Stimulated activated CD8-positive, alpha-beta memory T cell treated with anti-CD3 and anti-CD28 coated beads, Interleukin-7, amount 100 ng/mL, for 48 hours (primary cell): Measurements from ENCODE around the gene REG4.
A peak's percentile ranks its signal among the peaks of the same experiment; 100 is the strongest.
"Not testable (repeated sequence)": the region's sequence is repeated elsewhere in the genome, so short reads cannot be mapped to it uniquely, and the experiment has no call there.

Source experiments
- DNase-seq, 2 donors: peaks; one replicate each; pipeline ENCODE4 v3.0.0-alpha.2; 2020; ENCODE audit warnings: low read depth in 1 of 2; ENCODE audit errors: extremely low read depth in 1 of 2

Gene REG4

DNA sequence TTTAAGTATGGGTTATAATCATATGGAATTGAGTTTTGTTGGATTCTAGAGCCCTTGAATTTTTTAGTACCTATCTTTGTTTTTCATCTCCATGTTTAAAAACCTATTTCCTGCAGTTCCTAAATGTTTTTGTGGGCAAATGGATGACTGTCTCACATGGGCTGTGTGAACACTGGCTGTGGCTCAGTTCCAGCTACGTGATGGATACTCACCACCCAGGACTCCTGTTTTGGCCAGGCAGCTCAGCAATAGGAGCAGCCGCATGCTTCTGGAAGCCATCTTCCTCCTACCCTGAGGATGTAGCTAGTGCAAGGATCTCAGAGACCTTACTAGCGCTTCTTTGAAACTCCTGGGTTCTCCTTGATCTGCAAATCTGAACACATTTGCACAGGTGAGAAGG lies 2.8 kb downstream of the REG4 start:
- no peak for DNase-seq

DNA sequence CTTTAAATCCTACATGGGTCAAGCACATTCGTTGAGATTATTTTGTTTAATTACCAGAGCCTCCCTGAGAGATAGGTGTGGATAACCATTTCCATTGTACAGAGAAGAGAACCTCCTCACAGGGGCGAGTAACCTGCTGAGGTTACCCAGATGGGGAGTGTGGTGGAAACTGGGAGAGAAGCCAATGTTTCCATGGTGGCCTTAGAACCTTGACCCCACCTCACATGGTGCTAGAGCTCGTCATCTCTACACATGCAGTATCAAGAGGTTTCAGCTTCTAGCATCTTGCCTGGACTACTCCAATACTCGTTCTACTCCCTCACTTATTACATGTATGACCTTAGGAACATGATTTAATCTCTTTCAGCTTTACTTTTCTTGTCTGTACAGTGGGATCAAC lies 4.8 kb downstream of the REG4 start:
- no peak for DNase-seq

DNA sequence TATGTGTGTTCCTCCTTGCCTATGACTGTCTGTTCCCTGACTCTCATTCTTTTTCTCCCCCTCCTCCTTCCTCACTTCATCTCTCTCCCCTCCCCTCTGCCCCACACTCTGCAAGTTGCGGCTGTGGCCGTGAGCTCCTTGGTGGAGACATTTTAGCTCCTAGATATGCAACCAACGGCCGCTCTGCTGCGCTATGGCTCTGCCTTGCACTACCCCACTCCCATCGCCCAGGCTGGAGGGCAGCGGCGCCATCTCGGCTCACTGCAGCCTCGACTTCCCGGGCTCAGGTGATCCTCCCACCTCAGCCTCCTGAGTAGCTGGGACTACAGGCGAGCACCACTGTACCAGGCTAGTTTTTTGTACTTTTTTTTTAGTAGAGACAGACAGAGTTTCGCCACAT lies 5.5 kb downstream of the REG4 start:
- DNase-seq = no peak

DNA sequence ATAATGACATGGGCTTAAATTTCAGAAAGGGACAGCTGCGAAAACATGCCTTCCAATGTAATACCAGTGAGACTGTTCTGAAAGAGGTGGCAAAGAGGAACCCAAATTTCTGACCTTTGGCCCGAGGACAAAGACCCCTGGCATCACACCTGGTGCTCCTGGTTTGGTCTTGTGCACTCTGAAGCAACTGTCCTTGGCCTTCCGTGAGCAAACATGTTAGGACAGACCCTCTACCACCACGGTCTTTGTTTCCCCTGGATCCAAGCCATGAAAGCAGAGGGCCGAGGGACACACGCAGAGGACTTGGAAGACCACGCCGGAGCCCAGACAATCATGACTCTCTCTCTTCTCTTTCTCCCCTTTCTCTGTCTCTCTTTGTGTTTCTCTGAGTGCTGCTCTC lies 6.0 kb downstream of the REG4 start:
- no peak for DNase-seq

GRCh38 chr1:119799599-119800177 lies 11.6 kb downstream of the REG4 start:
- peak in 1 of 2 donors; percentile 2 for DNase-seq

GRCh38 chr1:119799003-119799402 lies 12.3 kb downstream of the REG4 start:
- DNase-seq = no peak

DNA sequence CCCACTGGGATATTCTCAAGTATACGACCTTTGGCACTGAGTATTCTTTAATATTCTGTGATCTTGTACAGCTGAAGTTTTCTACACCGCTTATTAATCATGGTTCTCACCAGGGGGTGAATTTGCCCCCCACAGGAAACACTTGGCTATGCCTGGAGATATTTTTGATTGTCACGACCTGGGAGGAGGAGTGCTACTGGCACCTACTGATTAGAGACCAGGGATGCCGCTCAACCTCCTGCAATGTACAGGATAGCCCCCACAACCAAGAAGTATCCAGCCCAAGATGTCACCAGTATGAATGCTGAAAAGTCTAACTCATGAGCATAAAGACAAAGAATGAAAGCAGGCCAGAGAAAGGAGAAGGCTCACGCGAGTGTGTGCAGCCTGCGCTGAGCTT lies 13.7 kb downstream of the REG4 start:
- no peak for DNase-seq

GRCh38 chr1:119797162-119797561 lies 14.1 kb downstream of the REG4 start:
- no peak for DNase-seq

DNA sequence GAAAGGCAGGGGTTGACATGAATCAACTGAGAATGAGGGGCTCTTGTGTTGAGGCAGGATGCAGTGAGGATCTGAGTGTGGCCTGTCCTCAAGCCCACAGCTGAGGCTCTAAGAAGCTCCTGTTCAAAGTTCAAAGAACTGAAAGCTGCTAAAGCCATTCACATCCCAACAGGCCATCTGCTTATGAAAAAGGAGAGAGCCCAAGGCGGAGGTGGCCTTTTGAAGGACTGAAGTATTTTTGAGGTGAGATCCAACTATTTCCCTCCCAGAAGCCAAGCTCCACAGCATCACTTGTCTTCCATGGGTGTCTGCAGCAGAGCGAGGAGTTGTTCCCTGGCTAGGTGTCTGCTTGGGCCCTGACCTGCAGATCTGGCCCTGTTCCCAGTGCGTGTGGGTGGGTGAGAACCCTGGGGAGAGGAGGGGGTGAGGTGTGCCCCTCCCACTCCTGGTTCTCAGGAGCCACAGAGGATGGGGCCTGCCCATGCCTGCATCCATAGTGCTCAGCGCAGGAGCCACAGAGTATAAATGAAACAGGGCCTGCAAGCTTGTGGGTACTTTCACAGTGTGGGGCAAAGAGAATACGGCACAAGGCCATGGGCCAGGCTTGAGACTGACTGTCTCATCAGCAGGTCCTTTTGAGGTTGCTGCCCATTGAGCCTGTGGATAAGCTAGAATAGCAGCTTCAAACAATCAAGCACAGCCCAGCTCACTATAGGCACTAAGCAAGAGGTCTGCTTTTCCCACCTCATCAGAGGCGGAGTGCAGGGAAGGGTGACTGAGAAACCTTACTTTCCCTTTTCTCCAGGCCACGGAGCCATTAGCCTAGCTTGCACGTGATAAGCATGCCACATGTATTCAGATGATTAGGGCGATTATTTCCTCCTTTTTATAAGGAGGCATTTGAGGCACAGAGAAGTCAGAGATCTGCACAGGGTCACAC lies 15.7 kb downstream of the REG4 start:
- DNase-seq = no peak

DNA sequence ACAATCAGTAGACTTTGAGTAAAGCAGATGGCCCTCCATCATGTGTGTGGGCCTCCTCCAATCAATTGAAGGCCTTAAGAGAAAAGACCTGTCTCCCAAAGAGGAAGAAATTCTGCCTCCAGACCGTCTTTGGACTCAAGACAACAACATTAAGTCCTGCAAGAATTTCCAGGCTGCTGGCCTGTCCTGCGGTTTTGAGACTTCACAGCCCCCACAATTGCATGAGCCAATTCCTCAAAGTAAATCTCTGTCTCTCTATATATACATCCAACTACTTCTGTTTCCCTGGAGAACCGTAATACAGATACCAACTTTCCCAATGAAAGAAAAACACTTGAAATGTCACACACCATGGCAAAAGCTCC lies 16.4 kb downstream of the REG4 start:
- DNase-seq = no peak

GRCh38 chr1:119794230-119794875 lies 16.9 kb downstream of the REG4 start:
- no peak for DNase-seq

DNA sequence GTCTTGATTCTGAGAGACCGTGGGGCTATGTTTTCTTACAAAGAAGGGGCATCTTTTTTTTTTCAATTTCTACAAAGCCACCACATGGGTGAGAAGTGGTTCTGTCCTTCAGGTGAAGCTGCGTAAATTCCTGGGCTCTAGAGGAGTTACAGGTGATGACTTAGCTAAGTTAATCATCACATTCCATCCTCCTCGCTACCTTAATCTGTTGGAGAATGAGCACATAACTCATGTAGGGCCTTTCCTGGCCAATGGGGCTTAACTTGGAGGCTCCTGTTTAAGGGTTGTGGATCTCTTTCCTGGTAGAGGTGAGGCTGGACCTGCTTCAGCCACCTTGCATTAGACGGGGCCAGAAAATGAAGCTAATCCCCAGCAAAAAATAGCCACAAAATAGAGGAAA lies 19.9 kb downstream of the REG4 start:
- DNase-seq = no peak

- no peak for DNase-seq
These were observed 20.6 kb downstream of the REG4 start for GRCh38 chr1:119790451-119791198.

DNA sequence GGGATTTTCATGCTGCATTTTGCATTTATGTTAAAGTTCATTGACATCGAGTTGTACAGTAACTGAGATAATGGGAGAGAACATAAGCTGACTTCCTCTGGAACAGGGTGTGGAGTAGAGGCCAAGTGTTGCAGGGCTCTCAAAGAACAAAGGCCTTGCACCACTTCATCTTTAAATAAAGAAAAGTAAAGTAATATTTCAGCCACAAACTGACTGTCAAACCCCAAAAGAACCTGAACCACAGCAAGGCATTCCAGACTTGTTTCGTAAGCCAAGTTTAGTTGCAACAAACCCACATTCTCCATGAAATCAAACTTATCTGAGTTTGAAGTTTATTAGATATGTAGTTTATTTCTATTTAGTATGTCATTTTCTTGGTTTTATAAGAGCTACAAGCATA lies 23.5 kb downstream of the REG4 start:
- DNase-seq = no peak

GRCh38 chr1:119786473-119787050 lies 24.7 kb downstream of the REG4 start:
- DNase-seq = not testable (repeated sequence)

- not testable (repeated sequence) for DNase-seq
These were observed 25.2 kb downstream of the REG4 start for GRCh38 chr1:119786046-119786445.

DNA sequence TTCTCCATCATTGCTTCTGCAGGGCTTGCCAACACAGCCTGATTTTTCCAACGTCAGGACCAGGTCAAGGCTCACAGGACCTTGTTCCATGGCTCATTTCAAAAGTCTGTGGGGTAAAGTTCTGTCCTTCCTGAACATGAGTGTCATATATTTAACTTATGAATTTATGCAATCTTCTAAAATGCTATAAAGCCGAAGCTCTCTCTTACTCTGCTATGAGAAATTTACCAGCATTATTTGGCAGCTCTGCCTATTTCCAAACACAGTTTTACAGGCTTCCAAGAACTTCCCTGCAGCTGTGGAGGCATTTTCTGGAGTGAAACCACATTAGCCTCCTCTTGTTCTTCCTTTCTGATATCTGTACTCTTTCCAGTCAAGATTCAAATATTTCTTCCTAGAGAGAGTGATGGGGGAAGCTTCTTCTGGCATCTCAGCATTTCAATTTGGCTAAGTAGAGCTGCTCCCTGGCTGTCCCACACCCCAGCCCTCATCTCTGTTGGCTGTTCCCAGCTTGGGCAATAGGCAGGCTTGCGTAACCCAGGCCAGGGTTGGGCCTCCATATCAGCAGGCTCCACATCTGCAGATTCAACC lies 27.0 kb downstream of the REG4 start:
- no peak for DNase-seq

GRCh38 chr1:119783354-119784185 lies 27.7 kb downstream of the REG4 start:
- DNase-seq = no peak

DNA sequence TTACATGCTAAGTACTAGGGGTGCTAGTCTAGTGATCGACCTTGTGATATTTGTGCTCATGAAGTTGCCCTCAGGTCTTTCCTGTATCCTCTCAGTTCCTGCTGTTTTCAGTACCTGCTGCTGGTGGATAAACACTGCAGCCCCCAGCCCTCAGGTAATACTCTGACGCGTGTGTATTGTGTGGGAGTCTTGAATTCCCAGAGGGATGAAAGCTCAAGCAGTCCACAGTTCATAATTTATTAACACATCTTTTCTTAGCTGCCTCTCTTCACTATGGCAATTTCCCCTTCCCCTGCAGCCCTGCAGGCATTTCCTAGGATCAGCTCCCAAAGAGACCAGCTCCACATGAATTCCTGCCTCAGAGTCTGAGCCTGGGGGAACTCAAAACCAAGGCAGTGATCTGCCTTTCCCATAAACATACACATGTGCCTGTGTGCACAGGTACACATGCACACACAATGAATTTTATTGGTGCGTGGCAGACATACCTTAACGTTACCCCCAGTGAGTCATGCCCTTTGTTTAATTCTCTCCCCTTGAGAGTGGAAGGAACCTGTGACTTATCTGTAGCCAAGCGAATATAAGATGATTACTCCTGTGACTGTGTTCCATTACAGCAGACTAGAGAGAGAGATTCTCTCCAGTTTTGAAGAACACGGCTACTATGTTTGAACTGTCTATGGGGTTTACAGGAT lies 28.5 kb downstream of the REG4 start:
- DNase-seq = no peak
